B cell (primary cell): ENCODE results near the gene HERPUD1.

ENCODE experiments used
- EZH2 ChIP-seq: IDR thresholded peaks from 2 replicates; pipeline ENCODE4 v1.6.1; 2012; ENCODE audit warnings: borderline replicate concordance, low read depth, mild to moderate bottlenecking, moderate library complexity, low read length; ENCODE audit not compliant: insufficient read depth, poor library complexity, severe bottlenecking
- TF ChIP-seq, protein P1 (sequence below): fragments of 200-600 bp; IDR thresholded peaks from one replicate; pipeline ENCODE4 v1.8.0; 2022; ENCODE audit warnings: antibody characterized with exemption, mild to moderate bottlenecking

- TF ChIP-seq, protein P1, sequence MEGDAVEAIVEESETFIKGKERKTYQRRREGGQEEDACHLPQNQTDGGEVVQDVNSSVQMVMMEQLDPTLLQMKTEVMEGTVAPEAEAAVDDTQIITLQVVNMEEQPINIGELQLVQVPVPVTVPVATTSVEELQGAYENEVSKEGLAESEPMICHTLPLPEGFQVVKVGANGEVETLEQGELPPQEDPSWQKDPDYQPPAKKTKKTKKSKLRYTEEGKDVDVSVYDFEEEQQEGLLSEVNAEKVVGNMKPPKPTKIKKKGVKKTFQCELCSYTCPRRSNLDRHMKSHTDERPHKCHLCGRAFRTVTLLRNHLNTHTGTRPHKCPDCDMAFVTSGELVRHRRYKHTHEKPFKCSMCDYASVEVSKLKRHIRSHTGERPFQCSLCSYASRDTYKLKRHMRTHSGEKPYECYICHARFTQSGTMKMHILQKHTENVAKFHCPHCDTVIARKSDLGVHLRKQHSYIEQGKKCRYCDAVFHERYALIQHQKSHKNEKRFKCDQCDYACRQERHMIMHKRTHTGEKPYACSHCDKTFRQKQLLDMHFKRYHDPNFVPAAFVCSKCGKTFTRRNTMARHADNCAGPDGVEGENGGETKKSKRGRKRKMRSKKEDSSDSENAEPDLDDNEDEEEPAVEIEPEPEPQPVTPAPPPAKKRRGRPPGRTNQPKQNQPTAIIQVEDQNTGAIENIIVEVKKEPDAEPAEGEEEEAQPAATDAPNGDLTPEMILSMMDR, result no peak
- TF ChIP-seq EZH2, result no peak
Measured at GRCh38 chr16:56943761-56944375, 11.9 kb downstream of the HERPUD1 start.
